IMR-90 (cell line): ENCODE results near the gene GLB1L. TPM values are rescaled to one million over a fixed set of nuclear protein-coding genes. Genes with fewer than 3 reads are reported as not detected.
"Not testable (repeated sequence)": the region's sequence is repeated elsewhere in the genome, so short reads cannot be mapped to it uniquely, and the experiment has no call there.

Experiments used
- ATAC-seq: fragments of 200-7000 bp; cut with Tn5 transposase; 2 replicates; pipeline ENCODE4 v1.9.1; 2020; ENCODE audit warnings: low read depth, mild to moderate bottlenecking, moderate library complexity
- BruUV-seq: library from RNA; stranded (reverse); fragments of 400-500 nt; replicated peaks from 2 replicates; lab custom pipeline; 2021; lab: Mats Ljungman, UMichigan
- CTCF ChIA-PET: fragments of 300-600 bp; formaldehyde crosslinking; extraction: SDS; loops from one replicate; lab custom pipeline; 2021; ENCODE audit warnings: antibody characterized with exemption; lab: Yijun Ruan, JAX
- POLR2A ChIA-PET: fragments of 300-600 bp; sonication (Branson Sonifier 250); formaldehyde crosslinking; loops from one replicate; lab custom pipeline; 2022; ENCODE audit warnings: antibody characterized with exemption; ENCODE audit not compliant: unreplicated experiment; lab: Charles Lee
- DNase-seq: peaks from one replicate; pipeline ENCODE4 v3.0.0; 2013
- H2AFZ ChIP-seq: replicated peaks from 2 replicates; pipeline ENCODE3; 2013; ENCODE audit warnings: low read length, mild to moderate bottlenecking; ENCODE audit not compliant: poor library complexity
- H2AK5ac ChIP-seq: 2 replicates; pipeline ENCODE4 v1.6.1; 2013; ENCODE audit warnings: low read depth, low read length, inconsistent platforms
- H2AK9ac ChIP-seq: replicated peaks from 2 replicates; pipeline ENCODE3; 2013; ENCODE audit warnings: mild to moderate bottlenecking, low read depth, low read length, moderate library complexity; ENCODE audit not compliant: poor library complexity
- H2BK120ac ChIP-seq: 2 replicates; pipeline ENCODE4 v1.6.1; 2013; ENCODE audit warnings: low read depth, low read length, inconsistent platforms
- H2BK15ac ChIP-seq: 3 replicates; pipeline ENCODE4 v1.6.1; 2013; ENCODE audit warnings: low read depth, low read length, inconsistent platforms
- H2BK20ac ChIP-seq: 2 replicates; pipeline ENCODE4 v1.6.1; 2013; ENCODE audit warnings: low read depth, mild to moderate bottlenecking, inconsistent platforms, low read length, moderate library complexity
- H2BK5ac ChIP-seq: 2 replicates; pipeline ENCODE4 v1.6.1; 2013; ENCODE audit warnings: mild to moderate bottlenecking, low read depth, low read length, inconsistent platforms; ENCODE audit not compliant: poor library complexity, severe bottlenecking
- H3K14ac ChIP-seq: replicated peaks from 2 replicates; pipeline ENCODE4 v1.6.1; 2013; ENCODE audit warnings: low read depth, low read length, inconsistent platforms
- H3K18ac ChIP-seq: 2 replicates; pipeline ENCODE4 v1.6.1; 2013; ENCODE audit warnings: low read depth, low read length, control low read depth
- H3K23ac ChIP-seq: 2 replicates; pipeline ENCODE4 v1.6.1; 2013; ENCODE audit warnings: low read depth, low read length, inconsistent platforms
- H3K27ac ChIP-seq: 2 replicates; pipeline ENCODE4 v1.5.1; 2013; ENCODE audit warnings: mild to moderate bottlenecking, control low read depth, low read length; ENCODE audit not compliant: insufficient read depth
- H3K27me3 ChIP-seq: 2 replicates; pipeline ENCODE4 v1.6.1; 2013; ENCODE audit warnings: low read length; ENCODE audit not compliant: control insufficient read depth, insufficient read depth
- H3K36me3 ChIP-seq: 2 replicates; pipeline ENCODE4 v1.6.1; 2013; ENCODE audit warnings: low read length, mixed read lengths; ENCODE audit not compliant: control insufficient read depth, insufficient read depth
- H3K4ac ChIP-seq: 2 replicates; pipeline ENCODE4 v1.6.1; 2013; ENCODE audit warnings: low read depth, low read length, inconsistent platforms
- H3K4me1 ChIP-seq: 2 replicates; pipeline ENCODE4 v1.6.1; 2013; ENCODE audit warnings: low read length, mixed read lengths; ENCODE audit not compliant: control insufficient read depth, insufficient read depth
- H3K4me2 ChIP-seq: 2 replicates; pipeline ENCODE4 v1.6.1; 2013; ENCODE audit warnings: low read depth, mild to moderate bottlenecking, control low read depth, low read length, moderate library complexity
- H3K4me3 ChIP-seq: 2 replicates; pipeline ENCODE4 v1.5.1; 2013; ENCODE audit warnings: low read depth, mild to moderate bottlenecking, control low read depth, low read length, moderate library complexity; ENCODE audit not compliant: insufficient read depth
- H3K56ac ChIP-seq: 2 replicates; pipeline ENCODE4 v1.6.1; 2013; ENCODE audit warnings: low read length, inconsistent platforms; ENCODE audit not compliant: insufficient read depth; ENCODE audit errors: extremely low read depth
- H3K79me1 ChIP-seq, 2 experiments: 2 replicates each; pipeline ENCODE4 v1.6.1; 2013; ENCODE audit warnings: low read length in 2 of 2, inconsistent platforms in 1 of 2, low read depth in 1 of 2
- H3K9ac ChIP-seq: 2 replicates; pipeline ENCODE4 v1.6.1; 2013; ENCODE audit warnings: low read depth, low read length, control low read depth
- H3K9me1 ChIP-seq: 2 replicates; pipeline ENCODE4 v1.6.1; 2013; ENCODE audit warnings: low read length, inconsistent platforms; ENCODE audit not compliant: insufficient read depth
- H3K9me3 ChIP-seq: 2 replicates; pipeline ENCODE4 v1.6.1; 2013; ENCODE audit warnings: low read length; ENCODE audit not compliant: control insufficient read depth, insufficient read depth
- H4K20me1 ChIP-seq: 2 replicates; pipeline ENCODE4 v1.6.1; 2013; ENCODE audit warnings: low read length, inconsistent platforms; ENCODE audit not compliant: insufficient read depth
- H4K5ac ChIP-seq: 2 replicates; pipeline ENCODE4 v1.6.1; 2013; ENCODE audit warnings: mild to moderate bottlenecking, low read depth, low read length, control low read depth
- H4K8ac ChIP-seq, 2 experiments: 2 replicates each; pipeline ENCODE4 v1.6.1; 2013; ENCODE audit warnings: low read depth in 2 of 2, low read length in 2 of 2, control low read depth in 1 of 2, inconsistent platforms in 1 of 2
- H4K91ac ChIP-seq: 2 replicates; pipeline ENCODE4 v1.6.1; 2013; ENCODE audit warnings: low read depth, low read length, inconsistent platforms; ENCODE audit not compliant: insufficient read depth
- CTCF ChIP-seq: conservative IDR thresholded peaks from 2 replicates; pipeline ENCODE4 v1.5.1; 2012; ENCODE audit warnings: mild to moderate bottlenecking, low read depth, low read length, improper control_type of control experiment
- FOS ChIP-seq: fragments of 150-350 bp; IDR thresholded peaks from 2 replicates; pipeline ENCODE4 v1.6.1; 2016; ENCODE audit warnings: low read depth, low read length
- POLR2A ChIP-seq: IDR thresholded peaks from 2 replicates; pipeline ENCODE4 v1.6.1; 2012; ENCODE audit warnings: mild to moderate bottlenecking, low read depth, low read length
- RAD21 ChIP-seq: IDR thresholded peaks from 2 replicates; pipeline ENCODE4 v1.6.1; 2012; ENCODE audit warnings: low read length, improper control_type of control experiment
- SMC3 ChIP-seq: fragments of 150-350 bp; IDR thresholded peaks from 2 replicates; pipeline ENCODE4 v1.6.1; 2016; ENCODE audit warnings: low read depth, mild to moderate bottlenecking, antibody characterized with exemption, low read length, moderate library complexity
- WGBS, 2 experiments: methylation state at CpG; one replicate each; pipeline versions ENCODE4 v1.1.5 to v1.1.7; 2013; ENCODE audit warnings: missing lambda C conversion rate in 2 of 2; ENCODE audit not compliant: insufficient read length in 1 of 2; ENCODE audit errors: extremely low coverage in 2 of 2; 5-methylcytosine and 5-hydroxymethylcytosine counted together
- dilution Hi-C: fragments of 300-500 bp; cut with HindIII; formaldehyde crosslinking; loops from one replicate; pipeline ENCODE4 v1.14.3; 2018; ENCODE audit warnings: low sequenced_read_pairs; ENCODE audit not compliant: unreplicated experiment
- in situ Hi-C: fragments of 300-500 bp; cut with MboI; formaldehyde crosslinking; loops from 3 replicates; pipeline ENCODE4 v1.14.3; 2019; ENCODE audit warnings: low sequenced_read_pairs, inconsistent platforms, mixed read lengths
- intact Hi-C: fragments of 100-400 bp; cut with micrococcal nuclease; formaldehyde crosslinking; loops from 2 replicates; pipeline ENCODE4 v1.10.0; 2022
- polyA plus RNA-seq, 3 experiments: library from polyadenylated mRNA; depleted of rRNA; stranded (reverse); fragments of >200 nt; gene quantifications; 2 replicates each; pipeline ENCODE4 v1.2.3, GENCODE V29; 2012; ENCODE audit warnings: low replicate concordance in 1 of 3
- total RNA-seq: library from RNA; depleted of rRNA; stranded (reverse); fragments of >200 nt; gene quantifications from 2 replicates; pipeline ENCODE4 v1.2.3, GENCODE V29; 2012

The GLB1L gene
- total and polyA plus RNA-seq, 2 of the 4 experiments (the other 2 are of a cell fraction), result 4.1 to 6.2 TPM

- no peak overlapping the region for H3K4ac ChIP-seq
- H2BK5ac ChIP-seq, result no peak overlapping the region
- ChIA-PET CTCF (interaction anchor here (0.5 kb wide), 1 partner anchor 15 kb away, joined by 3 read pairs; no protein-coding TSS in a partner anchor), POLR2A (no interaction called here)
- in situ Hi-C loops (no loop called here), dilution Hi-C loops (no loop called here), intact Hi-C loops (no loop called here)
- no peak overlapping the region for H2BK120ac ChIP-seq
- H3K9ac ChIP-seq, result no peak overlapping the region
- no peak overlapping the region for H2BK15ac ChIP-seq
- no peak overlapping the region for H3K18ac ChIP-seq
- H3K27ac ChIP-seq, result no peak overlapping the region
- H4K20me1 ChIP-seq, result no peaks in the 10 kb centered on the region
- no peaks in the 10 kb centered on the region for H3K9me1 ChIP-seq
- DNase-seq (no peak), ATAC-seq (no peak)
- no peak overlapping the region for H4K91ac ChIP-seq
- no peak overlapping the region for H3K4me2 ChIP-seq
- H3K79me1 ChIP-seq, result no peaks in the 10 kb centered on the region
- WGBS, 2 experiments, result 43% methylated on average over 1 of the region's 5 CpGs; no CpG with 5 or more reads in 1 of the 2 experiments
- no TSS peak for BruUV-seq
- H4K5ac ChIP-seq, result no peak overlapping the region
- no peak for TF ChIP-seq CTCF
- no peak for TF ChIP-seq POLR2A
- TF ChIP-seq FOS, result no peak
- TF ChIP-seq SMC3, result no peak
- no peak for TF ChIP-seq RAD21
- H3K4me3 ChIP-seq, result no peak overlapping the region
- H2AK5ac ChIP-seq, result no peak overlapping the region
- no peak overlapping the region for H3K23ac ChIP-seq
- no peaks in the 10 kb centered on the region for H3K4me1 ChIP-seq
- H3K9me3 ChIP-seq, result no peaks in the 10 kb centered on the region
- H3K36me3 ChIP-seq, result no peaks in the 10 kb centered on the region
- H3K56ac ChIP-seq, result no peak overlapping the region
- H2BK20ac ChIP-seq, result no peak overlapping the region
- H2AFZ ChIP-seq, result no peak overlapping the region
- no peak overlapping the region for H4K8ac ChIP-seq
- peaks cover 35% of the 10 kb centered on the region for H3K27me3 ChIP-seq
- no peak overlapping the region for H3K14ac ChIP-seq
- no peak overlapping the region for H2AK9ac ChIP-seq
Observed at GRCh38 chr2:219261024-219261855, 16.0 kb upstream of the GLB1L start.

- POLR2A ChIA-PET, H3K56ac ChIP-seq, H3K79me1 ChIP-seq, H4K5ac ChIP-seq, H3K36me3 ChIP-seq, H2BK20ac ChIP-seq, H2AFZ ChIP-seq, H3K9ac ChIP-seq, H4K20me1 ChIP-seq, H2BK120ac ChIP-seq, in situ Hi-C loops, H2AK9ac ChIP-seq, H3K4me3 ChIP-seq, H2BK15ac ChIP-seq, BruUV-seq, H3K9me3 ChIP-seq, dilution Hi-C loops, H3K18ac ChIP-seq, intact Hi-C loops, H3K27ac ChIP-seq, H2BK5ac ChIP-seq, H4K91ac ChIP-seq, H3K4ac ChIP-seq, H2AK5ac ChIP-seq, H3K4me1 ChIP-seq, DNase-seq, H3K9me1 ChIP-seq, ATAC-seq, H3K23ac ChIP-seq, H3K14ac ChIP-seq, H3K4me2 ChIP-seq, H4K8ac ChIP-seq: not testable (repeated sequence)
- peaks cover 35% of the 10 kb centered on the region for H3K27me3 ChIP-seq
- WGBS, 2 experiments, result no CpG with 5 or more reads among the region's 10 CpGs
- CTCF ChIA-PET, result interaction anchor here (0.8 kb wide), 1 partner anchor 36 kb away, joined by 3 read pairs; no protein-coding TSS in a partner anchor
Observed at GRCh38 chr2:219258942-219259341, 13.7 kb upstream of the GLB1L start.
